HG03460 (cell line): ENCODE data around the gene CACNA1S.

Source experiments
- ATAC-seq: cut with Tn5 transposase; IDR thresholded peaks from one replicate; pipeline ENCODE4 v1.9.1; 2021; ENCODE audit not compliant: unreplicated experiment

CACNA1S gene

DNA sequence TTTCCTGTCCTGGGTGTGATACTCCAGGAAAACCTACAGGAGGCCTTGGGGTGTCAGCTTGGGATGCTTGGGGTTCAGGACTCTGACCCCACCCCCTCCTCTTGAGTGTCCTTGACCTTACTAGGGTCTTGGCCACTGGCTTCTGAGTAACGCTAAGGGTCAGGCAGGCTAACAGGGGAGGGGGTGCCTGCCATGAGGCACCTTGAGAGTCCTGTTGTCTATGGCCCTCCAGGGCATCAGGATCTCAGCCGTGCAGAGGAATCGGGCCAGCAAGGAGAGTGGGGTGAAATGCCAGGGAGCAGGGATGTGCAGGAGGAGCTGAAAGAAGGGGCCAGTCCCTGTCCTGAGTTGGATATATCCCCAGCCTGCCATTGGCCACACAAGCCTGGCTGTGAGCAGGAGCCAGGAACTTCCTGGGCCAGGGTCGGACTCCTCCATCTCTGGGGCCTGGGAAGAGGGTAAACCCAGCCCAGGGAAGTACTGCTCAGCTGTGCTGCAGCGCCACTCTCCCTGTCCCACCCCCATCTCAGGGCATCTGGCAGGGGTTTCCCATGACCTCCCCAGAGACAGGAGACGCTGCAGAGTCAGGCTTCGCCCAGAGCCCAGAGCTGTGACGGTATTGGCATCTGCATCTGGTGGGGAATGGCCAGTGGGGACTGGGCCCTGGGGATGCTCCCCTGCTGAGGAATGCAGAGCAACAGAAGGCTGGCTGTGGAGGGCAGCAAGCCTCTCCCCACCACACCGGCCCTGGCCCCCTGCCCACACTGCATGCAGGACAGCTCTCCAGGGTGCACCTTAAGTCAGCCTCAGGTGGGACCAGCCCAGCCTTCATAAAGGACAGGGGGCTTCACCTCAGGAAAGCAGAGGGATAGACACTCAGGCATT, 95.0 kb downstream of the CACNA1S start:
- ATAC-seq, result peak; percentile 34

DNA sequence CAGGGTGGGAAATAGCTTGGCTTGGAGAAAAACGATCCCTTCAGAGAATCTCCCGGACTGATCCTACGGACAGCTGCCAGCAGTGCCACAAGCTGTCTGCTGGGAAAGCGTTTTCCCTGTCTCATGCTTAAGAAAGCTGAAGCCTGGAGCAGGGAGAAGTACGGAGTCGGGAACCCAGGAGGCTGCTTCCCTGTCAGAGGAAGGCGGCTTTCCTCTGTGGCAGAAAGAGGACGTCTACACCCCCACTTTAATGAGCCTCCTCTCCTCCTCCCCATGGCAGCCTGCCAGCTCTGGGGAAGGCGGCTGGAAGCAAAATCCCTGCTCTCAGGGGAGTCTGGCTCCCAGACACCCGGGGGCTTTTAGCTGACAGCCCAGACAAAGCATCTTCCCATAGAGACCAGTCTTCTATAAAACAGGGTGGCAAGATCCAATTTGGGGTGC, 96.0 kb downstream of the CACNA1S start:
- no peak for ATAC-seq

- no peak for ATAC-seq
Observed at GRCh38 chr1:201015551-201016091, 96.6 kb downstream of the CACNA1S start.

DNA sequence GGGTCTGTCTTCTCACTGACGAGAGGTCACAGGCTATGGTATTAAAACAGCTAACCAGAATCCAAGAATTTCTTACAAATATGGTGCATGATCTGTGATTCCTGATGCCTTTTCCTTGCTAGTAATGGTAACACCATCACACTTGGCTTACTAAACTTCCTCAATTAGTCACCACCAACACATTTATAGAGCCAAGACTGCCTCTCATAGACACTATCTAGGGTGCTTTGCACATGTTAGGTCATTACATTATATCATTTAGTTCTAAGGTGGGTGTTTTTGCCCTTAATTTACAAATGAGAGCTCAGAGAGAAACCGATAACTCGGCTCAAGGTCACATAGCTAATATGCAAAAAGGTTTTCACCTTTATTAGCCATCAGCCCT, 97.4 kb downstream of the CACNA1S start:
- ATAC-seq, result no peak

GRCh38 chr1:201013991-201014815, 98.0 kb downstream of the CACNA1S start:
- no peak for ATAC-seq

- ATAC-seq, result no peak
Observed at GRCh38 chr1:201013031-201013485, 99.2 kb downstream of the CACNA1S start.

GRCh38 chr1:201011616-201012015, 100.6 kb downstream of the CACNA1S start:
- no peak for ATAC-seq

DNA sequence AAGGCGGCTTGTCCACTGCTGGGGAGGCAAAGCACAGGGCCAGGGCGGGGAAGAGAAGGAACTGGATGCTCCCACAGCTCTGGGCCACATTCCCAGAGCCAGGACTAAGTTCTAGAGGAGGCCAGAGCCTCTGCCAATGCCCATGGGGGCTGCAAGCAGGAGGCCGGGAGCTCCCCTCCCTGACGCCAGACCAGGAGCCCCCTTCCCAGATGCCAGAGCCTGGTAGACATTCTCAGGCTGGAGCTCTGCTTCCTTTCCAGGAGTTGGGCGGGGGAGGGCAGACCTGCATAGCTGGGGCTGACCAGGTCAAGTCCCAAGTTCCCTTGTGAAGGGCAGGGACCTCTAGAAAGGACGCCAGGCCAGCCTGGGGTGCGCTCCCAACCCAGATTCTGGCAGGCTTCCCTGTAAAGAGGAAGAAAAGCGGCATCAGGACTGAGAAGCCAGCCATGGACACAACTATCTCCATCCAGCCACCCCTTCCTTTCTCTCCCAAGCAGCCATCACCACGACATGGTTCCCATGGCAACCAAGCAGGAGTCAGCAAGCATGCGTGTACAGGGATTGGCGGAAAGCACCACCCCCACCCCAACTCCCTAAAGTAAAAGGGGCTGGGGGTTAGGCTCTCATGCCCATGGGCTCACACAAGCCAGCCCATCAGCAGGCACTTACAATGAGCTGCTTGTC, 102.1 kb downstream of the CACNA1S start:
- ATAC-seq, result no peak

GRCh38 chr1:201008666-201009360, 103.4 kb downstream of the CACNA1S start:
- no peak for ATAC-seq

GRCh38 chr1:201007481-201007880, 104.7 kb downstream of the CACNA1S start:
- no peak for ATAC-seq

DNA sequence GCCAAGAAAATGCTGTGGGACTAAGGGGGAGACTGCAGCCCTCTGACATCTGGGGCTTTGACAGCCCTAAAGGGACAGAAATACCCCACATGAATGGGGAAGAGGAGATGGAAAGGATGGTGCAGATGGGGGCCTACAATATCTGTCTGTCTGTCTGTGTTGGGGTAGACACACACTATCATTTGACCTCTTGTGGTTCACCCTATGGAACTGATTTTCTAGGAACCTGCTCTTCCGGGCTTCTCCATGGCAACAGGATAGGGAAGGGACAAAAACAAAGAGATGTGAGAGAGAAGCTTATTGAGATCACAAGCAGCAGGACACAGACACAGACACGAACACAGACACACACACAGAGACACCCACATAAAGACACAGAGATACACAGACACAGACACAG, 105.8 kb downstream of the CACNA1S start:
- ATAC-seq, result no peak

DNA sequence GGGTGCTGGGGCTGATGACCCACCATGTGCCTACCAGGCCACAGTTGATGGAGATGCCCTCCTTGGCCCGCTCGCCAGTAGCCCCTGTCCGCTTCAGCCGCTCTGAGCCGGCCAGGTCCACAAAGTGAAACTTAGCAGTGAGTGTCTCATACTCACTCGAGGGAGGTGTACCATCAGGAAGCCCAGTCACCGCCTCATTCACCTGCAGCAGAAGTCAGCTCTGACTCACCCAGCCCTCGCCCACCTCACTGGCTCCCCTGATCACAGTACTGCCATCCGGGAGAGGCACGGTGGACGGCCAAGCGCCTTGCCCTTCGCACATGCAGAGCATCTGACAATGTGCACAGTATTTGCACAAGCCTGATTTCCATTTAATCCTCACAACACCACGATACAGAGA, 107.5 kb downstream of the CACNA1S start:
- no peak for ATAC-seq

GRCh38 chr1:201004154-201004553, 108.1 kb downstream of the CACNA1S start:
- ATAC-seq, result no peak

DNA sequence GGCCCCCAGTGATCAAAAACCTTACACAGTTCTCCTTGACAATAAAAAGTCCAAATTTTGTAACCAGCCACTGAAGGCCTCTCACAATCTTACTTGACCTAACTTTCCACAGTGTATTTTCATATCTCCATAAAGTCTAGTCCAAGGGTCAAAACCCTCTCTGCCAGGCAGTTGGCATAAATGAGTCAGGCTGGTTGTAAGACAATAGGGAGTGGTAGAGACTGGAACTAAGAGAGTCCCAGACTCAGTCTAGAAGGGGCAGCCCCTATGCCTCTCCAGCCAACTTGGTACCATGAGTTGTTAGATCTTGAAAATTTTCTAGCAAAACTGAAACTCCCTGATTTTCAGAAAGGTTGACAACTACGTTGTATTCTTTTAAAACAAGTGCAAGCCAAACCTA, 109.7 kb downstream of the CACNA1S start:
- no peak for ATAC-seq

DNA sequence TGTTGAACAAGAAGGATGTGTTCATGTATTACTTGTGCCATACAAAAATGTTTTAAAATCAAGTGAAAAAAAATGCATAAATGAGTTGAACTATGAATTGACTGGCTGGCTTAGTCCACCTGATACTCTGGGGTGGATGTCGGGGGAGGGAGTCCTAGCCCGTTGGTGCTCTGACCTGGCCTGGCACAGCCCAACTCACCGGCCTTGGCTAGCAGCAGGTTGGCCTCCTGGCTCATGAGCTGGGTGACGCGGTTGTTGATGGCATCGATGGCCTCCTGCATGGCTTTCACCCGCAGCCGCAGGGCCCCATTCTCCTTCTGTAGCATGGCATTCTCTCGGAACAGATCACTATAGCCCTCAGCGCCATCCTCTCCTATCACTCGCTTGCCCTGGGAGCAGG, 110.3 kb downstream of the CACNA1S start:
- ATAC-seq, result no peak

DNA sequence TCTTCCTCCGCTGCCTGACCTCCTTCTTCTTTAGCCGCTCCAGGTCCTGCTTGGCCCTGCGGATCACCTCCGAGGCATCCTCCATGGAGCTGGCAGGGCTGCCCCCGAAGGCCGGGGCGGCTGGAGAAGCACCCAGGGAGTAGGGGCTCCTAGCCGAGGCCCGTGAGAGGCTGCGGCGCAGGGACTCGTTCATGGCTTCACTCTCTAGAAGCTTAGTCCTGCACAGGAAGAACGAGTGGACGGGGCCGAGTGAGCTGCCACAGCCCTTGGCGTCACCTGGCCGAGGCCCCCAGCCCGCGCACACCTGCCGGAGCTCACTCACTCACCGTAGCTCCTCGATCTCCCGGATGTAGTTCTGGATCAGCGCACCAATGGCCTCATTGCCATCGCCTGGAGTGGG, 111.8 kb downstream of the CACNA1S start:
- ATAC-seq, result no peak

DNA sequence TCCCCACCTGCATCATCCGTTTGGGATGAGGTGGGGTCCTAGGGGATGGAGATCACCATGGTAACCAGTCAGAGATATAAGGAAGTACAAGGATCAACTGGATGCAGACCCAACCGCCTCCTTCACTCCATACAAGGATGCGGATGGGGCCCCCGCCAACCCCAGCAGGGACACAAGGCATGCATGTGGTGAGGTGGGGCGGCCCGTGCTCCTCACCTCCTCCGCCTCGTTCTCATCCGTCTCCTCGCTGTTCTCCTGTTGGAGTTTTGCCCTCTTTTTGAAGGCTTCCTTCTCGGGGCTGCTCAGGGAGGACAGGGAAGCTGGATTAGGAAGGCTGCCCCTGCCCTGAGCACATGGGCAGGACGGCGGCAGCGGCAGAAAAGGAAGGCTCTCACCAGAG, 112.6 kb downstream of the CACNA1S start:
- no peak for ATAC-seq

DNA sequence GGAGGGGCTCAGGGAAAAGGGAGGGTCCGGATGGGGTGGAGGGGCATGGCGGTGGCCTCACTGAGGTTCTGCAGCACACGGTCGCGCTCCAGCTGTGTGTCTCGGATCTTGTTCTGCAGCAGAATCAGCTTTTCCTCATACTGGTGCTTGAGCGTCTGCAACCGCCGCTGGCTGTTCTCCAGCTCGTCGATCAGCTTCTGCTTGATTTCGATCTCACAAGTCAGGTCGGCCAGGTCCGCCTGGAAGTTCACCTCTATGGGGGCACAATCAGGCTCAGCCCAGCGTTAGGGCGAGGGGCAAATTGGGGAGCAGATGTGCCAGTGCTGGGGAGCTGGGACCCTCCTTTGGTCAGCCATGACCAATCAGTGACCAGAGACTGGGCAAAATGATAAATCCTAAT, 113.9 kb downstream of the CACNA1S start:
- no peak for ATAC-seq

- ATAC-seq, result no peak
Observed at GRCh38 chr1:200992382-200993048, 119.7 kb downstream of the CACNA1S start.

DNA sequence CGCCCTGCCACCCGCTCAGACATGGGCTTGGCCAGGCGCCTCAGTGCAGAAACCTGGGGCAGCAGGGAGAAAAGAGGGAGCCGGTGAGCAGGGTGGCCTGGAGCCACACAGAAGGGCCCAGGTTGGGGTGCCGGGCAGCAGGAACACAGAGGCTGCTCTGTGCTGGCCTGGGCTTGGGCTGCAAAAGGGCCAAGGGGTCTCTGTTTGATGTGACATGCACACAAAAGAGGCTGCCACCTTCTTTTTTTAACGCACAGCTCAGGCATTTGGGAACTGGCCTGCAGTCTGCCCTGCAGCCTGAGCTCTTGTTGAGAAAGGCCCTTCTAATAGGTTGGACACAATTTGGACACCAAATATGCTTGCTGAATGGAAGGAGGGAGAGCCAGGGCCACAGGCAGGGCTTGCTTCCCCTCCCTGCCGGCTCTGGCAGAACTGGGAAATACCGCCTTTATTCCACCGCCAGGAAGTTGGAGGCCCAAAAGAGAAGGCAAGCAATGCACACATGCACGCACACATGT, 121.1 kb downstream of the CACNA1S start:
- ATAC-seq, result no peak
